ENCODE data around the gene IPO8.

- TF ChIP-seq, protein P1, sequence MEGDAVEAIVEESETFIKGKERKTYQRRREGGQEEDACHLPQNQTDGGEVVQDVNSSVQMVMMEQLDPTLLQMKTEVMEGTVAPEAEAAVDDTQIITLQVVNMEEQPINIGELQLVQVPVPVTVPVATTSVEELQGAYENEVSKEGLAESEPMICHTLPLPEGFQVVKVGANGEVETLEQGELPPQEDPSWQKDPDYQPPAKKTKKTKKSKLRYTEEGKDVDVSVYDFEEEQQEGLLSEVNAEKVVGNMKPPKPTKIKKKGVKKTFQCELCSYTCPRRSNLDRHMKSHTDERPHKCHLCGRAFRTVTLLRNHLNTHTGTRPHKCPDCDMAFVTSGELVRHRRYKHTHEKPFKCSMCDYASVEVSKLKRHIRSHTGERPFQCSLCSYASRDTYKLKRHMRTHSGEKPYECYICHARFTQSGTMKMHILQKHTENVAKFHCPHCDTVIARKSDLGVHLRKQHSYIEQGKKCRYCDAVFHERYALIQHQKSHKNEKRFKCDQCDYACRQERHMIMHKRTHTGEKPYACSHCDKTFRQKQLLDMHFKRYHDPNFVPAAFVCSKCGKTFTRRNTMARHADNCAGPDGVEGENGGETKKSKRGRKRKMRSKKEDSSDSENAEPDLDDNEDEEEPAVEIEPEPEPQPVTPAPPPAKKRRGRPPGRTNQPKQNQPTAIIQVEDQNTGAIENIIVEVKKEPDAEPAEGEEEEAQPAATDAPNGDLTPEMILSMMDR (IDR thresholded peaks at IDR 0.05) = no peak
- TF ChIP-seq POLR2A (IDR thresholded peaks at IDR 0.05) = no peak
These were observed 52.3 kb downstream of the IPO8 start for GRCh38 chr12:30643366-30643765.
